GM12878 (cell line): ENCODE data around the gene DENND4C. TPM values are rescaled to one million over a fixed set of nuclear protein-coding genes. Genes with fewer than 3 reads are reported as not detected.

ENCODE experiments used
- ATAC-seq: fragments of 200-7000 bp; cut with Tn5 transposase; 3 replicates; pipeline ENCODE4 v1.9.1; 2020; ENCODE audit warnings: mild to moderate bottlenecking, moderate library complexity
- BruUV-seq: library from RNA; stranded (reverse); fragments of 400-500 nt; replicated peaks from 2 replicates; lab custom pipeline; 2021; lab: Mats Ljungman, UMichigan
- CTCF ChIA-PET: fragments of 300-600 bp; sonication (Branson Sonifier 250); formaldehyde crosslinking; extraction: SDS; loops from one replicate; lab custom pipeline; 2021; ENCODE audit warnings: inconsistent platforms; lab: Yijun Ruan, JAX
- POLR2A ChIA-PET: fragments of 350-600 bp; formaldehyde crosslinking; extraction: SDS; loops from one replicate; lab custom pipeline; 2021; ENCODE audit warnings: inconsistent platforms; lab: Charles Lee
- RAD21 ChIA-PET: fragments of 300-600 bp; sonication (Branson Sonifier 250); formaldehyde crosslinking; loops from one replicate; lab custom pipeline; 2023; ENCODE audit warnings: antibody characterized with exemption; ENCODE audit not compliant: unreplicated experiment; lab: Charles Lee
- SMC1A ChIA-PET: fragments of 300-600 bp; sonication (Branson Sonifier 250); formaldehyde crosslinking; loops from one replicate; lab custom pipeline; 2023; ENCODE audit not compliant: unreplicated experiment, uncharacterized antibody; lab: Charles Lee
- DNase-seq: peaks from one replicate; pipeline ENCODE4 v3.0.0-alpha.2; 2011; ENCODE audit warnings: low read depth, low spot score
- FAIRE-seq: peaks from 3 replicates; lab custom pipeline; 2011; peaks lifted over from hg19 to GRCh38; lab: Jason Lieb, UNC
- H2AFZ ChIP-seq: 2 replicates; pipeline ENCODE4 v1.6.0; 2011; ENCODE audit warnings: low read depth, low read length, control low read depth; ENCODE audit not compliant: control insufficient read depth
- H3K27ac ChIP-seq: 2 replicates; pipeline ENCODE4 v1.5.1; 2011; ENCODE audit warnings: control low read depth; ENCODE audit not compliant: control insufficient read depth, insufficient read depth
- H3K27me3 ChIP-seq, 2 experiments: replicated peaks in 1 of 2; 2 replicates each; pipeline versions ENCODE4 v1.6.0 to v1.6.1; 2011; ENCODE audit warnings: low read length in 1 of 2; ENCODE audit not compliant: control insufficient read depth in 2 of 2, insufficient read depth in 2 of 2
- H3K36me3 ChIP-seq, 2 experiments: 2 replicates each; pipeline ENCODE4 v1.5.1; 2011; ENCODE audit warnings: low read length in 1 of 2; ENCODE audit not compliant: control insufficient read depth in 2 of 2, insufficient read depth in 2 of 2
- H3K4me1 ChIP-seq: 2 replicates; pipeline ENCODE4 v1.6.1; 2011; ENCODE audit warnings: mild to moderate bottlenecking, low read length, moderate library complexity, mixed read lengths; ENCODE audit not compliant: control insufficient read depth, insufficient read depth
- H3K4me2 ChIP-seq: 2 replicates; pipeline ENCODE4 v1.6.0; 2011; ENCODE audit warnings: control low read depth; ENCODE audit not compliant: control insufficient read depth, insufficient read depth
- H3K4me3 ChIP-seq: fragments of 200-600 bp; sonication (generic); 2 replicates; pipeline ENCODE4 v1.5.1; 2016
- H3K79me2 ChIP-seq: 2 replicates; pipeline ENCODE4 v1.6.0; 2011; ENCODE audit warnings: low read length; ENCODE audit not compliant: control insufficient read depth, insufficient read depth
- H3K9ac ChIP-seq: 2 replicates; pipeline ENCODE4 v1.8.0; 2011; ENCODE audit warnings: low read length, control low read depth, mixed read lengths; ENCODE audit not compliant: control insufficient read depth, insufficient read depth
- H3K9me3 ChIP-seq: replicated peaks from 3 replicates; pipeline ENCODE4 v1.5.1; 2011; ENCODE audit warnings: mild to moderate bottlenecking, low read length; ENCODE audit not compliant: control insufficient read depth, insufficient read depth
- H4K20me1 ChIP-seq: 2 replicates; pipeline ENCODE4 v1.6.0; 2011; ENCODE audit not compliant: control insufficient read depth, insufficient read depth
- ASH2L ChIP-seq: fragments of 300-600, 200-600 bp; sonication (generic); IDR thresholded peaks from 2 replicates; pipeline ENCODE4 v1.6.1; 2017; ENCODE audit warnings: low read depth, mild to moderate bottlenecking, borderline replicate concordance
- ATF7 ChIP-seq: fragments of 450-650 bp; IDR thresholded peaks from 2 replicates; pipeline ENCODE4 v1.6.1; 2016; ENCODE audit warnings: low read depth, mild to moderate bottlenecking
- EP300 ChIP-seq, 2 experiments: fragments of 150-350 bp in 1 of 2; IDR thresholded peaks; 2 replicates each; pipeline ENCODE4 v1.6.1; 2011 to 2012; ENCODE audit warnings: low read depth in 2 of 2, low read length in 2 of 2, borderline replicate concordance in 1 of 2, improper control_type of control experiment in 1 of 2, inconsistent platforms in 1 of 2; ENCODE audit not compliant: control insufficient read depth in 1 of 2
- IKZF1 ChIP-seq: fragments of 450-650 bp; conservative IDR thresholded peaks from 2 replicates; pipeline ENCODE4 v1.6.1; 2017; ENCODE audit warnings: antibody characterized with exemption, mild to moderate bottlenecking
- IKZF2 ChIP-seq, 2 experiments: fragments of 450-650 bp; IDR thresholded peaks; 2 replicates each; pipeline ENCODE4 v1.6.1; 2017; ENCODE audit warnings: mild to moderate bottlenecking in 2 of 2, moderate library complexity in 2 of 2
- JUNB ChIP-seq: IDR thresholded peaks from 2 replicates; pipeline ENCODE4 v1.6.1; 2016; ENCODE audit warnings: antibody characterized with exemption, mild to moderate bottlenecking
- JUND ChIP-seq: IDR thresholded peaks from 2 replicates; pipeline ENCODE4 v1.6.1; 2012; ENCODE audit warnings: low read depth, mild to moderate bottlenecking, low read length, improper control_type of control experiment, moderate library complexity
- MEF2B ChIP-seq: fragments of 450-650 bp; IDR thresholded peaks from 2 replicates; pipeline ENCODE4 v1.6.1; 2018; ENCODE audit warnings: mild to moderate bottlenecking, moderate library complexity; ENCODE audit not compliant: partially characterized antibody, poor library complexity, severe bottlenecking
- POLR2AphosphoS2 ChIP-seq: IDR thresholded peaks from 2 replicates; pipeline ENCODE4 v1.6.1; 2011; ENCODE audit warnings: low read depth, mild to moderate bottlenecking, low read length, improper control_type of control experiment, moderate library complexity
- POU2F2 ChIP-seq: IDR thresholded peaks from 3 replicates; pipeline ENCODE4 v1.6.1; 2011; ENCODE audit warnings: low read depth, mild to moderate bottlenecking, low read length, borderline replicate concordance
- SPI1 ChIP-seq: IDR thresholded peaks from 2 replicates; pipeline ENCODE4 v1.6.1; 2011; ENCODE audit warnings: low read depth, mild to moderate bottlenecking, low read length, moderate library complexity, borderline replicate concordance; ENCODE audit not compliant: insufficient read depth
- SREBF1 ChIP-seq: IDR thresholded peaks from 2 replicates; pipeline ENCODE4 v1.6.1; 2012; ENCODE audit warnings: mild to moderate bottlenecking, low read length
- TAF1 ChIP-seq: IDR thresholded peaks from 2 replicates; pipeline ENCODE4 v1.6.1; 2011; ENCODE audit warnings: mild to moderate bottlenecking, low read depth, low read length, borderline replicate concordance
- TARDBP ChIP-seq: IDR thresholded peaks from 2 replicates; pipeline ENCODE4 v1.6.1; 2016; ENCODE audit warnings: borderline replicate concordance
- YBX1 ChIP-seq: fragments of 450-650 bp; IDR thresholded peaks from 2 replicates; pipeline ENCODE4 v1.6.1; 2016; ENCODE audit warnings: antibody characterized with exemption
- ZNF24 ChIP-seq: fragments of 450-650 bp; IDR thresholded peaks from 2 replicates; pipeline ENCODE4 v1.6.1; 2017; ENCODE audit warnings: antibody characterized with exemption, mild to moderate bottlenecking
- ZNF384 ChIP-seq: IDR thresholded peaks from 2 replicates; pipeline ENCODE4 v1.6.1; 2012; ENCODE audit warnings: low read depth, mild to moderate bottlenecking, low read length, improper control_type of control experiment, borderline replicate concordance
- WGBS: methylation state at CpG from one replicate; pipeline ENCODE4 v1.1.6; 2016; ENCODE audit warnings: low lambda C conversion rate; ENCODE audit not compliant: insufficient replicate concordance, insufficient coverage; ENCODE audit errors: missing lambda C conversion rate; 5-methylcytosine and 5-hydroxymethylcytosine counted together
- in situ Hi-C: fragments of 300-500 bp; cut with MboI; formaldehyde crosslinking; loops from 9 replicates; pipeline ENCODE4 v1.14.3; 2018; ENCODE audit warnings: mixed read lengths
- intact Hi-C: fragments of 100-400 bp; cut with micrococcal nuclease; formaldehyde crosslinking; loops from one replicate; pipeline ENCODE4 v1.14.2; 2022; ENCODE audit not compliant: unreplicated experiment
- polyA plus RNA-seq, 11 experiments: library from polyadenylated mRNA; depleted of rRNA in 4 of 11; unstranded in 6 of 11; stranded (reverse) in 5 of 11; fragments of >200 nt; fragmentation: Nextera tagmentation in 4 of 11; fragmentation: Illumina TruSeq in 1 of 11; extraction: Ambion mirVana in 4 of 11; extraction: Trizol in 1 of 11; gene quantifications; 1 replicate in 1 of 11; 2 replicates in 10 of 11; pipeline versions ENCODE4 v1.2.1 to v1.2.3, GENCODE V29; 2011 to 2016; ENCODE audit warnings: inconsistent platforms in 2 of 11, missing spikeins in 2 of 11, low read depth in 1 of 11
- total RNA-seq, 4 experiments: library from RNA; depleted of rRNA in 3 of 4; stranded (reverse); fragments of >200 nt in 3 of 4; fragmentation: Illumina TruSeq in 1 of 4; extraction: Trizol in 1 of 4; gene quantifications; 2 replicates each; pipeline versions ENCODE4 v1.2.1 to v1.2.3, GENCODE V29; 2013 to 2021
- TF ChIP-seq, protein P1 (sequence below): IDR thresholded peaks from 2 replicates; pipeline ENCODE4 v1.6.1; 2011; ENCODE audit warnings: borderline replicate concordance, low read depth, mild to moderate bottlenecking, moderate library complexity, low read length; ENCODE audit not compliant: insufficient read depth, poor library complexity, severe bottlenecking
- TF ChIP-seq, protein P2 (sequence below): IDR thresholded peaks from 2 replicates; pipeline ENCODE4 v1.6.1; 2012; ENCODE audit warnings: low read depth, low read length, improper control_type of control experiment
- TF ChIP-seq, protein P3 (sequence below): IDR thresholded peaks from 2 replicates; pipeline ENCODE4 v1.6.1; 2012; ENCODE audit warnings: low read length, inconsistent platforms

The DENND4C gene
- total and polyA plus RNA-seq, 10 of the 15 experiments (the other 5 are each of a cell fraction or from before 2014, with no cell fraction given), result 8.2 to 49.3 (median 24.7) TPM

DNA sequence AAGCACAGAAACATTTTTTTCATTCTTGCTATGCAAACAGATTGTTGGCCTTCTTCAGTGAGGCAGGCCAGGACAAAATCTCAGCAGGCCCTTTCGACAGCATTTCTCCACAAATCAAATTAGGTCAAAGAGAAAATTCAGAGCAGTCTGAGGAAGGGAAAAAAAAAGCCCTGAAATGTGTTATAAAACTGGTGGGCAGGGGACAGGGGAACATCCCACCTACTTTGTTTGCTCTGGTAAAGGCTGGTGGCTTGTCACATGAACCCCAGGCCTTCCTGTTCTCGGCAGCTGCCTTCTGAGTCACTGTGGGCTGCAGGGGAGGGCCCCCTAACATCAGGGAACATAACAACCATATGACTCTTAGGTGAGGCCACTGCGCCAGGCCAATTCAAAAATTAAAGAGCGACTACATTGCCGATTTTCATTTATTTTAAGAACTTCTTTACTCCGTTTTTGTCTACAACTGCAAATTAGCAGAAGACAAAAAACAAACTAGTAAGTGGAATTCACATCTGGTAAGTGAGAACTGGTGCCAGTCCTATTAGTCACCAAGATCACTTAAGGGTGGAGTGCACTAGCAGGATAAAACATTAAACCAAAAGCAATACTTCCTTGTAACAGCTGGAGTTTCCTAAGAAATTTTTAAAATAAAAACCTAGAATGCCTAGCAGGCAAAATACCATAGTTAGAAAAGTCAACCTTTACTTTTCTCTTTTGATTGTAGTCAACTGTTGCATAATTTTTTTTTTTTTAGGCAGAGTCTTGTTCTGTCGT lies 46.2 kb upstream of the DENND4C start:
- H3K36me3 ChIP-seq, result no peaks in the 10 kb centered on the region
- no peaks in the 10 kb centered on the region for H3K9me3 ChIP-seq
- ChIA-PET SMC1A (interaction anchor here (0.6 to 6.0 kb wide), 15 partner anchors 10 to 1846 kb away, joined by 3 to 37 read pairs (median 3); partner anchors contain the start of genes DENND4C and RRAGA), RAD21 (interaction anchor here (0.6 to 2.8 kb wide), 14 partner anchors 10 to 272 kb away, joined by 3 to 28 read pairs (median 4); partner anchors contain the start of genes DENND4C and RRAGA), POLR2A (interaction anchor here (0.5 to 2.0 kb wide), 9 partner anchors 32 to 281 kb away, joined by 3 to 5 read pairs (median 3); no protein-coding TSS in a partner anchor), CTCF (interaction anchor here (1.1 to 2.5 kb wide), 9 partner anchors 10 to 280 kb away, joined by 3 to 20 read pairs (median 5); partner anchors contain the start of genes DENND4C and RRAGA)
- no TSS peak for BruUV-seq
- in situ Hi-C loops, result no loop called here
- DNase-seq (peak; percentile 46), FAIRE-seq (no peak), ATAC-seq (peak; percentile 99)
- WGBS, result 8% methylated on average over 7 of the region's 7 CpGs
- H3K27ac ChIP-seq, result peak overlapping the region; percentile 59; the same call in 1 of the 2 replicates
- H3K4me1 ChIP-seq, result 0 out of 2 replicates have a peak, but pooled peaks cover 5% of the 10 kb centered on the region
- no peak overlapping the region; the same call in 1 of the 2 replicates for H3K4me2 ChIP-seq
- no peaks in the 10 kb centered on the region for H3K27me3 ChIP-seq
- intact Hi-C loops, result loop anchor here (2.0 kb wide), 1 partner anchor 46 kb away; the partner anchor contains the start of gene DENND4C
- no peak overlapping the region for H3K4me3 ChIP-seq
- peak overlapping the region; percentile 50 for H2AFZ ChIP-seq
- no peak overlapping the region for H3K9ac ChIP-seq
- no peaks in the 10 kb centered on the region for H3K79me2 ChIP-seq
- H4K20me1 ChIP-seq, result no peaks in the 10 kb centered on the region
- peak; percentile 56; the same call in 1 of the 2 replicates for TF ChIP-seq ASH2L
- no peak for TF ChIP-seq SREBF1
- TF ChIP-seq POLR2AphosphoS2, result no peak
- TF ChIP-seq YBX1, result no peak
- TF ChIP-seq EP300 (IDR thresholded peaks at IDR 0.05; ENCODE audit: borderline replicate concordance in 1 of 2, control insufficient read depth in 1 of 2, low read depth in 2 of 2, low read length in 2 of 2), result peak; percentile 72 to 84; a peak in 3 of 4 replicates
- TF ChIP-seq, protein P1, sequence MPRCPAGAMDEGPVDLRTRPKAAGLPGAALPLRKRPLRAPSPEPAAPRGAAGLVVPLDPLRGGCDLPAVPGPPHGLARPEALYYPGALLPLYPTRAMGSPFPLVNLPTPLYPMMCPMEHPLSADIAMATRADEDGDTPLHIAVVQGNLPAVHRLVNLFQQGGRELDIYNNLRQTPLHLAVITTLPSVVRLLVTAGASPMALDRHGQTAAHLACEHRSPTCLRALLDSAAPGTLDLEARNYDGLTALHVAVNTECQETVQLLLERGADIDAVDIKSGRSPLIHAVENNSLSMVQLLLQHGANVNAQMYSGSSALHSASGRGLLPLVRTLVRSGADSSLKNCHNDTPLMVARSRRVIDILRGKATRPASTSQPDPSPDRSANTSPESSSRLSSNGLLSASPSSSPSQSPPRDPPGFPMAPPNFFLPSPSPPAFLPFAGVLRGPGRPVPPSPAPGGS, result no peak
- peak; percentile 57 for TF ChIP-seq IKZF1
- TF ChIP-seq JUNB, result peak; percentile 53; the same call in 1 of the 2 replicates
- TF ChIP-seq ZNF384, result peak; percentile 72; the same call in 1 of the 2 replicates
- TF ChIP-seq, protein P2, sequence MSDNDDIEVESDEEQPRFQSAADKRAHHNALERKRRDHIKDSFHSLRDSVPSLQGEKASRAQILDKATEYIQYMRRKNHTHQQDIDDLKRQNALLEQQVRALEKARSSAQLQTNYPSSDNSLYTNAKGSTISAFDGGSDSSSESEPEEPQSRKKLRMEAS, result peak; percentile 51; the same call in 1 of the 2 replicates
- TF ChIP-seq ATF7, result peak; percentile 82
- 0 out of 2 replicates have a peak, but pooled peaks have one; percentile 58 for TF ChIP-seq TARDBP
- peak; percentile 45 for TF ChIP-seq MEF2B
- peak; percentile 63; the same call in 1 of the 2 replicates for TF ChIP-seq JUND
- TF ChIP-seq POU2F2, result 0 out of 3 replicates have a peak, but pooled peaks have one; percentile 42
- TF ChIP-seq SPI1, result peak; percentile 41
- TF ChIP-seq, protein P3, sequence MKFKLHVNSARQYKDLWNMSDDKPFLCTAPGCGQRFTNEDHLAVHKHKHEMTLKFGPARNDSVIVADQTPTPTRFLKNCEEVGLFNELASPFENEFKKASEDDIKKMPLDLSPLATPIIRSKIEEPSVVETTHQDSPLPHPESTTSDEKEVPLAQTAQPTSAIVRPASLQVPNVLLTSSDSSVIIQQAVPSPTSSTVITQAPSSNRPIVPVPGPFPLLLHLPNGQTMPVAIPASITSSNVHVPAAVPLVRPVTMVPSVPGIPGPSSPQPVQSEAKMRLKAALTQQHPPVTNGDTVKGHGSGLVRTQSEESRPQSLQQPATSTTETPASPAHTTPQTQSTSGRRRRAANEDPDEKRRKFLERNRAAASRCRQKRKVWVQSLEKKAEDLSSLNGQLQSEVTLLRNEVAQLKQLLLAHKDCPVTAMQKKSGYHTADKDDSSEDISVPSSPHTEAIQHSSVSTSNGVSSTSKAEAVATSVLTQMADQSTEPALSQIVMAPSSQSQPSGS, result 0 out of 2 replicates have a peak, but pooled peaks have one; percentile 54
- no peak for TF ChIP-seq TAF1
- peak; percentile 30 to 46; a peak in 2 of 4 replicates for TF ChIP-seq IKZF2 (IDR thresholded peaks at IDR 0.05)
- no peak for TF ChIP-seq ZNF24
